Measurements from ENCODE around the gene ARHGAP32.
"Not testable (repeated sequence)": the region's sequence is repeated elsewhere in the genome, so short reads cannot be mapped to it uniquely, and the experiment has no call there.

ARHGAP32 gene

DNA sequence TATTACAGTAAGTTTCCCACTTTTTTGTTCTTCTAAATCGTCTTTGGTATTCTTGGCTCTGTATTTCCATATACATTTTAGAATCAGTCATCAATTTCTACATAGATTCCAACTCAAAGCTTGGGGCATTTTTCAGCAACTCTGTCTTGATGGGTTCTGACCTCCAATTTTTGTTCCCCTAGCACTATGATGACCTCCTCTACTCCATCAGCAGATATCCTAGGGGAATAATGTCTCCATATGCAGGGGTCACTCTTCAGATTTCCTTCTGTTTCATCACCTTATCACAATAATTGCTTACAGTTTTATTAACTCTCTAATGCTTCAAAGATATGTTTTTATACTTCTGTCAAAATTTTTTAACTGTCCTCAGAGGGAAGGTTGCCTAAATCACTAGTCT, 158.1 kb downstream of the ARHGAP32 start:
- DNase-seq (ENCODE audit: low read depth), result no peak

- no peak for DNase-seq (ENCODE audit: low read depth)
Measured at GRCh38 chr11:129023968-129024676, 168.0 kb downstream of the ARHGAP32 start.

DNA sequence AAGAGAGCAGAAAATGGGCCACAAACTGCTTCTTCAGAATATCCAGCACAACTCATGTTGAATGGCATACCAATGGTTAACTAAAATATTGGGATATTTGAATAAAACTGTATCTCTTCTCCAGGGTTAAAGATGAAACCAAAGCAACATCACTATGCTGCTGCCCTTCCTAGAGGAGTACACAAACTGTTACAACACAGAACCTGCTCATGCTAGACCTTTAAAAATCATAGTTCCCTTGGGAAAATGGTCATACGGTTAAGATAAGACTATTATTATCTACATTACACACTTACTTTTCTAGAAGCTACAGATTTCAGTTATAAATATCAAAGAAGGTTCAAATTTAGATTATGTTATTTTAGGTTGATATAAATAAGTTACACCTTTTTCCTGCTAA, 170.8 kb downstream of the ARHGAP32 start:
- DNase-seq (ENCODE audit: low read depth), result no peak

- DNase-seq (ENCODE audit: low read depth), result no peak
Measured at GRCh38 chr11:129018991-129019390, 173.1 kb downstream of the ARHGAP32 start.

DNA sequence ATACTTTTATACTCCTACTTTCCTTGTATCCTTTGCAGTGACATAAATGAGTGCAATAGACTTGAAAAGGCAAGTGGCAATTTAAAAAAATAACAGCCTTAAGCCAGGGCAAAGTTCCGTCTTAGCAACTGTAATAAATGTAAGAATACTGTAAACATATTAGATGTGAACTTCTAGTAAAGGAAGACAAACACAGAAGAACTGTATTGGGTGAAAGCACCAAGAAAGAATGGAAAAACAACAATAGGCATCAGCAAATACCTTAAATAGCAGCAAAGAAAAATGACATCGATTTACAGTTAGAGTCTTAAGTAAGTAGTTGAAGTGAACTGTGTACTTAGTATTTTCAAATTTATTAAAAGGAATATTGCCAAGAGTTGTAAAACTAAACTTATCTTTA, 174.0 kb downstream of the ARHGAP32 start:
- DNase-seq (ENCODE audit: low read depth), result no peak

- no peak for DNase-seq (ENCODE audit: low read depth)
Measured at GRCh38 chr11:129013737-129014475, 178.2 kb downstream of the ARHGAP32 start.

DNA sequence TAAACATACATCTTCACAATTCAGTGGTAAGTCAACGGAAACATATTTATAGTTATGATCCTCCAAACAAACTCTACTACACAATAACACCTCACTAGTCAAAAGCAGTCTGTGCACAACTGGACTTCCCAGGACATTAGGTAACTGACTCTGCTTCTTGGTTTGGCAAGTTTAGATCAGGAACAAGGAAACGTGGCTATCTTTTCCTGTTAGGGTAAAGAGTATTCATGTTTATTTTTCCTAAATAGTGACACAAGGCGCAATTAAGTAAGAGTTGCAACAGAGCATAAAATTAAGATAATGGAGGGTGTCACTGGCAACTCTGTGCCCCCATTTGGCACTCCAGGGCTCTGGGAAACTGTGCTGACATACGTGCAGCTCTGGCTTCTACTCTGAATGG, 179.2 kb downstream of the ARHGAP32 start:
- DNase-seq (ENCODE audit: low read depth), result no peak

DNA sequence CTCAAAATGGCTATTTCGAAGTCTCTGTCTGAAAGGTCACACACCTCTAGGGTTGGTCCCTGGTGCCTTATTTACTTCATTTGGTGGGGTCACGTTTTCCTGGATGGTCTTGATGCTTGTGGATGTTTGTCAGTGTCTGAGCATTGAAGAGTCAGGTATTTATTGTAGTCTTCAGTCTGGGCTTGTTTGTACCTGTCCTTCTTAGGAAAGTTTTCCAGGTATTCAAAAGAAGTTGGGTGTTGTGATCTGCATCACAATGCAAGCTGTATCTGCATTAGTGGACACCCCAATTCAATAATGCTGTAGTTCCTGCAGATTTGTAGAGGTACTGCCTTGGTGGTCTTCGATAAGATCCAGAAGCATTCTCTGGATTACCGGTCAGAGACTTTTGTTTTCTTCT, 186.0 kb downstream of the ARHGAP32 start:
- no peak for DNase-seq (ENCODE audit: low read depth)

- DNase-seq (ENCODE audit: low read depth), result not testable (repeated sequence)
Measured at GRCh38 chr11:128999165-128999564, 193.0 kb downstream of the ARHGAP32 start.

GRCh38 chr11:128988242-128988970, 203.7 kb downstream of the ARHGAP32 start:
- DNase-seq (ENCODE audit: low read depth), result no peak

DNA sequence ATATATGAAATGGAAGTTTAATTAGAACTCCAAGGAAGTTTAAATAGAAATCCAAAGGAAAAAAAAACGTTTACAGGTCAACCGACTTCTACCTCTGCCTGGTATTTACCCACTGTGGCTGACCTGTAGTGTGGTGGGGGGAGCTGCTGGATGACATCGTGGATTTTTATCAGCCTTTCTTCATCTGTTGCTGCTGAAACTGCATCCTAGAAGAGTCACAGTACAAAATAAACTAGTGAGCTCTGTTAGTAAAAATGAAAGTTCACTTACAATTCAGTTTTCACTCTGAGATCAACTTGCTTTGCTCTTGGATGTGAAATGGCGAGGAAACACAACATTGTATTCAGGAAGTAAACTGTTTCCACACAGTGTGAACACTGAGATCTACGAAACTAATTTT, 206.2 kb downstream of the ARHGAP32 start:
- DNase-seq (ENCODE audit: low read depth), result no peak

DNA sequence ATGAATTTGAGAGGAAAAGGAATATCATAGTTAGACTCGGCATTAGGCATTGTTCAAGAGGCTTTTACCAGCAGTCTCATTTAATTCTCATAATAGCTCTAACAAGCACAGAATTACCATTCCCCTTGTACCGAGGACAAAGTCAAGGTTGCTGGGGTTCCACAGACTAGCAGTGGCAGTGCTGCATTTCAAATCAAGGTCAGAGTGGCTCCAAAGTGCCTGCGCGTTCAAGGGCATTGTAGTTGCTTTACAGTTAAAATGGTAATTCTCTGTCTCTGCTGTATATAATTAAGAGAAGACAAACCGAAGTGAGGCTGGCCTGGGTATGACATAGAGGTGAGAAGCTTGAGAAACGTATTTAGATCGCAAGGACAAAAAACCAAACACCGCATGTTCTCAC, 209.1 kb downstream of the ARHGAP32 start:
- no peak for DNase-seq (ENCODE audit: low read depth)

GRCh38 chr11:128981254-128981653, 210.9 kb downstream of the ARHGAP32 start:
- no peak for DNase-seq (ENCODE audit: low read depth)

- DNase-seq (ENCODE audit: low read depth), result no peak
Measured at GRCh38 chr11:128970598-128971190, 221.4 kb downstream of the ARHGAP32 start.

DNA sequence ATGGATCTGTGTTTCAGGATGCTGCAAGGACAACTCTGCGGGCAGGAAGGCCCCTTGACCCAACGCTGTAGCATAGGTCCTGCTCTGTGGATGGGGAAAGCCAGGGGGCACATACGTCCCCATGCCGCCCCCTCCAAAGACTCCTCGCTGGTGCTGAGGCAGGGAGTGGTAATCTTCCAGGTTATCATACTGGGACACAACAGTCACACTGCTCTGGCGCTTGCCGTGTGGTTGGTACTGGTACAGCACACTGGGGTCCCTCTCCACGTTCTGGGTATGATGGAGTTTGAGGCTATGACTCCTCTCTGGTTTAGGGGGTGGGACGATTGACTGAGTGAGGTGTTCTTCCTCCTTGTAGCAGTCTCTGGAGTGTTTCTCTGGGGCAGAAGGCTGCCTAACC, 223.2 kb downstream of the ARHGAP32 start:
- no peak for DNase-seq (ENCODE audit: low read depth)

GRCh38 chr11:128967578-128967977, 224.5 kb downstream of the ARHGAP32 start:
- no peak for DNase-seq (ENCODE audit: low read depth)

GRCh38 chr11:128965485-128965884, 226.6 kb downstream of the ARHGAP32 start:
- no peak for DNase-seq (ENCODE audit: low read depth)

DNA sequence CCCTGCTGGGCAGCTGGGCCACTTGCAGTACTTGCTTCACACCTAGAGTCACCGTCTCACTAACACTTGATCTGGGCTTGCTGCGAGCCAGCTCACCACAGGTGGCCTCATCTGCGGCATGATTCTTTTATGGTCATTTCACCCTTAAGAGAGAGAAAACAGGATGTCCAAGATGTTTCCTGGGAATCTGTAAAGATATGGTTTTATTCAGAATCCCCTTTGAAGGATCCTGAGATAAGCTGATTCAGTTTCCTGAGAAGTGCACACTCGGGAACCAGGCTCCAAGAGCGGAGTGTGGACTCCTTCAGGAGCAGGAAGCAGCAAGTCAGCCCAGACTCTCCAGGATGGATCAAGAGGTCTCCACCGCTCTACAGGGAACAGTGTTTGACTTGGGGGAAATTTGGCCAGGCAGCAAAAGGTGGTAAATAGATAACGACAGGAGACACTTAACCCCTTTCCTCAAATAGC, 227.6 kb downstream of the ARHGAP32 start:
- no peak for DNase-seq (ENCODE audit: low read depth)

DNA sequence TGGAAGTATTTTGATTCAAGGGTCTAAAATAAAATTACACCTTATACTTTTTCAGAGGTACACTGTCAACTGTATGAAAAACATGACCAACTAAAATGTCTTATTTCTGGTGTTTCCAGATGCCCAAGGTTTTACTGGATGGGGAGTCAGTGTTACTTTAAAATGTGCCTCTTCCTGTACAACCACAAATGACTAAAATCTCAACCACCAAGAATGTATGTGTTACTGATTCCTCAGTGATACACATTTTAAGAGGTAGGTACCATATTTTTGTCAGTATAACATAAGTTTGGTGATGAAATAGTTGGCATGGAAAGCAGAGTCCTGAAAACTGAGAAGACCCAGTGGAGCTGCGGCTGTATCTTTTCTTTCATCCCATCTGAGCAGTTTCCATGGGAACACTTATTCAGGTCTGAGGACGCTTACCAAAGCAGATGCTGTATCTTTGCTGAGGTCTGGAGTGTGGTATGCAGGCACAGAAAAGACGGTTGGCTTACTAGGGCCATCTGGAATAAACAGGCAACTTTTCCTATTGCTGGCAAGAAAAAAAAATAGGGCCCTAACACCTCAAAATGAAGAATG, 228.3 kb downstream of the ARHGAP32 start:
- DNase-seq (ENCODE audit: low read depth), result no peak

DNA sequence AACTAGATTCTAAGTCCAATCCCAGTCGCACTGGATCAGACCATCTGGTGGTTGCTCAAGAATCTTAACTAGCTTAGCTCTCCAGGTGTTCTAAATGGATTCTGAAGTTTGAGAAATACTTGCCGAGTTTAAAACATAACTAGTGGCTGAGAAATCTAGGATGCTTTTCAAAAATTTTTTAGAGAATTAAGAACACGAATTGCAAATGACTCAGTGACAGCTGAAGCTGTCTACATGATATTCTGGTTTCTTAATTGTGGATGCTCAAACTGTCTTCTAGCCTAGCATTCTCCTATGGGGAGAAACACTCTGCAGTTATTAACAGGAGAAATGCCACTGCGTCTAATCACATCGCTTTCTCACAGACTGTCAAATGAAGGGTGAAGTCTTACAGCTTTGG, 229.2 kb downstream of the ARHGAP32 start:
- no peak for DNase-seq (ENCODE audit: low read depth)

DNA sequence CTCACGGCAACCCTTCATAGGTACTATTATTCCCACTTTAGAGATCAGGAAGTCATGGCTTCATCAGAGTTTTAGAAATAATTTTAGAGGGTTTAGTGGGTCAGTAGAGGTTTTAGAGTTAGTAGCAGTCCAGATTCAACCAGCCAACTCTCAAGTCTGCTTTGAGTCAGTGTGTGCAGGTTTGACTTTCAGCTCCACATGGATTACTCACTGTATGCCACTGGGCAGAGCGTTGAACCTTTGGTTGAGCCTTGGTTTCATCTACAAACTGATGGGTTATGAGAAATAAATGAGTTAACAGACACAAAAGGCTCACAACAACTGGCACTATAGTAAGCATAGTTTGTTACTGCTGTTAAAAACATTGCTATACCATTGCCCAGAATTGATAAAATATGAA, 230.5 kb downstream of the ARHGAP32 start:
- DNase-seq (ENCODE audit: low read depth), result no peak

GRCh38 chr11:128957202-128957482, 235.0 kb downstream of the ARHGAP32 start:
- no peak for DNase-seq (ENCODE audit: low read depth)

All from stimulated activated CD8-positive, alpha-beta memory T cell treated with anti-CD3 and anti-CD28 coated beads, Interleukin-15, amount 100 ng/mL, for 1 hour (primary cell).